ENCODE data around the gene PIGA. TPM values are rescaled to one million over a fixed set of nuclear protein-coding genes. Genes with fewer than 3 reads are reported as not detected.

Gene PIGA
- polyA plus RNA-seq, 2 of the 4 experiments (the other 2 are of a cell fraction) = 9.5 to 21.2 TPM

DNA sequence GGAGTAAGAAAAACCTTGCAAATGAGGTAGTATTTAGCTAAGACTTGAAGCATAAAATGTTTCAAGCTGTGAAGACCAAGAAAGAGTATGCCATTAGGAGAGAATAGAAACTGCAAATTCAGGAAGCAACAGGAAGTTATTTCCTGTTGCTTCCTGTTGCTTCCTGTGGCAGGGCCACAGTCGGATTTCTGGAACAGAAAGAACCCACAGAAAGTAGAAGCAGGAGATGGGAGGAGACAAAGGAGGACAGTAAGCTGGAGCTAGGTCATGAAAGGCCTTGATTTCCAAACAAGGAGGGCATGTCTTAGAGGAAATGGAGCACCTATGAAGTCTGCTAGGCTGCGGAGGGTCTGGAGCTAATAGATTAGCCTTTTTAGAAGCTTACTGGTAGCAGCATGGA, 37.1 kb downstream of the PIGA start:
- H3K4me2 ChIP-seq = no peak overlapping the region
- no peaks in the 10 kb centered on the region for H3K9me3 ChIP-seq
- TF ChIP-seq EHMT2 (IDR thresholded peaks at IDR 0.05; ENCODE audit: low read depth) (no peak), PHF8 (IDR thresholded peaks at IDR 0.05; ENCODE audit: borderline replicate concordance, low read depth) (no peak), RCOR1 (IDR thresholded peaks at IDR 0.05; ENCODE audit: low read depth, low read length) (no peak), HDAC2 (IDR thresholded peaks at IDR 0.05) (no peak), ESRRA (IDR thresholded peaks at IDR 0.05; ENCODE audit: borderline replicate concordance, low read length) (no peak), CBX2 (IDR thresholded peaks at IDR 0.05; ENCODE audit: borderline replicate concordance, low read depth) (no peak), FOSB (CRISPR knock-in tag; IDR thresholded peaks at IDR 0.05) (no peak), MYC (IDR thresholded peaks at IDR 0.05; ENCODE audit: borderline replicate concordance, low read length) (no peak), RFX5 (IDR thresholded peaks at IDR 0.05) (no peak), SMC3 (IDR thresholded peaks at IDR 0.05) (no peak), JUNB (IDR thresholded peaks at IDR 0.05) (no peak), HOXB13 (CRISPR knock-in tag; IDR thresholded peaks at IDR 0.05; ENCODE audit: low read depth) (no peak)
- TF ChIP-seq, protein P1, sequence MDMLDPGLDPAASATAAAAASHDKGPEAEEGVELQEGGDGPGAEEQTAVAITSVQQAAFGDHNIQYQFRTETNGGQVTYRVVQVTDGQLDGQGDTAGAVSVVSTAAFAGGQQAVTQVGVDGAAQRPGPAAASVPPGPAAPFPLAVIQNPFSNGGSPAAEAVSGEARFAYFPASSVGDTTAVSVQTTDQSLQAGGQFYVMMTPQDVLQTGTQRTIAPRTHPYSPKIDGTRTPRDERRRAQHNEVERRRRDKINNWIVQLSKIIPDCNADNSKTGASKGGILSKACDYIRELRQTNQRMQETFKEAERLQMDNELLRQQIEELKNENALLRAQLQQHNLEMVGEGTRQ (IDR thresholded peaks at IDR 0.05) = no peak
- TF ChIP-seq, protein P2, sequence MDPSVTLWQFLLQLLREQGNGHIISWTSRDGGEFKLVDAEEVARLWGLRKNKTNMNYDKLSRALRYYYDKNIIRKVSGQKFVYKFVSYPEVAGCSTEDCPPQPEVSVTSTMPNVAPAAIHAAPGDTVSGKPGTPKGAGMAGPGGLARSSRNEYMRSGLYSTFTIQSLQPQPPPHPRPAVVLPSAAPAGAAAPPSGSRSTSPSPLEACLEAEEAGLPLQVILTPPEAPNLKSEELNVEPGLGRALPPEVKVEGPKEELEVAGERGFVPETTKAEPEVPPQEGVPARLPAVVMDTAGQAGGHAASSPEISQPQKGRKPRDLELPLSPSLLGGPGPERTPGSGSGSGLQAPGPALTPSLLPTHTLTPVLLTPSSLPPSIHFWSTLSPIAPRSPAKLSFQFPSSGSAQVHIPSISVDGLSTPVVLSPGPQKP (IDR thresholded peaks at IDR 0.05; ENCODE audit: low read depth, low read length) = no peak
- H3K27ac ChIP-seq = peak overlapping the region in 1 of 2 experiments; percentile 33; a peak in 1 of 6 replicates
- ATAC-seq (no peak), FAIRE-seq (peak; percentile 86), DNase-seq (ENCODE audit: low read depth in 1 of 2, low spot score in 1 of 2) (no peak)
- WGBS (ENCODE audit: missing lambda C conversion rate) = 88% methylated on average over 2 of the region's 2 CpGs
- H3K4me3 ChIP-seq = no peak overlapping the region
- POLR2A ChIA-PET = no interaction called here
- peaks cover 14% of the 10 kb centered on the region for H3K4me1 ChIP-seq
- CTCF ChIA-PET = interaction anchor here (1.1 to 3.2 kb wide), 2 partner anchors 34 to 37 kb away, joined by 3 to 19 read pairs; partner anchors contain the start of gene PIGA

DNA sequence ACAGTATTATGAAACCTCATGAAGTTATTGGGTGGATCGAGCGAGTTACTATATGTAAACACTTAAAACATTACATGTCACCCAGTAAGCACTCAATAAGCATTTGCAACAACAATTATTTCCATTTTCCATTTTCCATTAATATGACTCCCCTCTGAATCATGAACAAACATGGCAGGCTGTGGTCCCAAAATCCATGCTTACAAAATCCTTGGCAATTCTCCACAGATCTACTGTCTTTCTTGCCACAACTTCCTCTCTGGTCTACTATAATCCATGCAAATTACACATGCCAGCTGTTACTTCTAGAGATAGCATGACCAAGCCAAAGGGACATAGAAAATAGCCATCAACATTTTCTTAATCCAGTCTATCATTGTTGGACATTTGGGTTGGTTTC, 41.9 kb downstream of the PIGA start:
- H3K27ac ChIP-seq = no peak overlapping the region
- POLR2A ChIA-PET = no interaction called here
- no peak overlapping the region for H3K4me3 ChIP-seq
- FAIRE-seq = no peak
- no peak for DNase-seq (ENCODE audit: low read depth in 1 of 2, low spot score in 1 of 2)
- CTCF ChIA-PET = no interaction called here
- peaks cover 18% of the 10 kb centered on the region; the same call in 2 of the 3 replicates for H3K4me1 ChIP-seq
- TF ChIP-seq PHF8 (IDR thresholded peaks at IDR 0.05; ENCODE audit: borderline replicate concordance, low read depth) (no peak), RNF2 (IDR thresholded peaks at IDR 0.05; ENCODE audit: borderline replicate concordance, low read depth) (no peak), RFX5 (IDR thresholded peaks at IDR 0.05) (no peak), POLR2AphosphoS2 (conservative IDR thresholded peaks at IDR 0.05; ENCODE audit: low read length) (no peak), EP300 (IDR thresholded peaks at IDR 0.05) (no peak), NR3C1 (IDR thresholded peaks at IDR 0.05) (no peak), HOXA7 (CRISPR knock-in tag; IDR thresholded peaks at IDR 0.05) (no peak), NFE2L2 (conservative IDR thresholded peaks at IDR 0.05; ENCODE audit: low read length) (no peak), SMC3 (IDR thresholded peaks at IDR 0.05) (no peak)
- TF ChIP-seq, protein P3, sequence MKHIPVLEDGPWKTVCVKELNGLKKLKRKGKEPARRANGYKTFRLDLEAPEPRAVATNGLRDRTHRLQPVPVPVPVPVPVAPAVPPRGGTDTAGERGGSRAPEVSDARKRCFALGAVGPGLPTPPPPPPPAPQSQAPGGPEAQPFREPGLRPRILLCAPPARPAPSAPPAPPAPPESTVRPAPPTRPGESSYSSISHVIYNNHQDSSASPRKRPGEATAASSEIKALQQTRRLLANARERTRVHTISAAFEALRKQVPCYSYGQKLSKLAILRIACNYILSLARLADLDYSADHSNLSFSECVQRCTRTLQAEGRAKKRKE (CRISPR knock-in tag; IDR thresholded peaks at IDR 0.05; ENCODE audit: low read depth) = no peak
- TF ChIP-seq, protein P4, sequence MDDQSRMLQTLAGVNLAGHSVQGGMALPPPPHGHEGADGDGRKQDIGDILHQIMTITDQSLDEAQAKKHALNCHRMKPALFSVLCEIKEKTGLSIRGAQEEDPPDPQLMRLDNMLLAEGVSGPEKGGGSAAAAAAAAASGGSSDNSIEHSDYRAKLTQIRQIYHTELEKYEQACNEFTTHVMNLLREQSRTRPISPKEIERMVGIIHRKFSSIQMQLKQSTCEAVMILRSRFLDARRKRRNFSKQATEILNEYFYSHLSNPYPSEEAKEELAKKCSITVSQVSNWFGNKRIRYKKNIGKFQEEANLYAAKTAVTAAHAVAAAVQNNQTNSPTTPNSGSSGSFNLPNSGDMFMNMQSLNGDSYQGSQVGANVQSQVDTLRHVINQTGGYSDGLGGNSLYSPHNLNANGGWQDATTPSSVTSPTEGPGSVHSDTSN (IDR thresholded peaks at IDR 0.05) = no peak
- H3K9me3 ChIP-seq = no peaks in the 10 kb centered on the region
- ATAC-seq = no peak
- H3K4me2 ChIP-seq = no peak overlapping the region
- 53% methylated on average over 2 of the region's 2 CpGs for WGBS (ENCODE audit: missing lambda C conversion rate)
